SK-N-SH treated with all-trans-retinoic acid at 6 μM for 48 hours (cell line): ENCODE results near the gene CDC42BPB.

ENCODE experiments used
- GLIS3 ChIP-seq: fragments of 250-450 bp; sonication (Bioruptor Pico); IDR thresholded peaks from 2 replicates; pipeline ENCODE4 v1.5.0; 2020; ENCODE audit warnings: mild to moderate bottlenecking, moderate library complexity
- OSR1 ChIP-seq: fragments of 250-450 bp; sonication (Bioruptor Pico); IDR thresholded peaks from 2 replicates; pipeline ENCODE4 v1.8.0; 2022; ENCODE audit warnings: moderate library complexity, mild to moderate bottlenecking, inconsistent platforms
- POU6F1 ChIP-seq: fragments of 250-450 bp; sonication (Bioruptor Pico); IDR thresholded peaks from 2 replicates; pipeline ENCODE4 v1.8.0; 2021; ENCODE audit warnings: low read depth, mild to moderate bottlenecking, moderate library complexity, borderline replicate concordance

DNA sequence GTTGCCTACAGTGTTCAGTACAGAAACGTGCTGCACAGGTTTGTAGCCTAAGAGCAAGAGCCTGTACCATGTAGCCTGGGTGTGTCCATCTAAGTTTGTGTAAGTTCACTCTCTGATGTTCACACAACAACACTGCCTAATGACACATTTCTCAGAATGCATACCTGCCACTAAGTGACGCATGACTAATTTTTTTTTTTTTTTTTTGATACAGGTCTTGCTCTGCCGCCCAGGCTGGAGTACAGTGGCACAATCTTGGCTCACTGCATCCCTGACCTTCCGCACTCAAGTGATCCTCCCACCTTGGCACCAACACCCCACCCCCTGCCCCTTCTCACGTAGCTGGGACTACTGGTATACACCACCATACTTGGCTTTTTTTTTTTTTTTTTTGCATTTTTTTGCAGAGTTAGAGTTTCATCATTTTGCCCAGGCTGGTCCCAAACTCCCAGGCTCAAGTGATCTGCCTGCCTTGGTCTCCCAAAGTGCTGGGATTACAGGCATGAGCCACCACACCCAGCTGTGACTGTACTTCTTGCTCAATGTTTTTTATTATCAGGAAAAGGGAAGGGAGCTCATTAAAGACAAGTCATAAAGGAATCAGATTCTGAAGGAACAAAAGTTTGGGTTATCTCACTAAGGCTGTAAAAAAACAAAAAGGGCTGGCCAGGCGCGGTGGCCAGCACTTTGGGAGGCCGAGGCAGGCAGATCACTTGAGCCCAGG is 10.0 kb upstream of the CDC42BPB start:
- TF ChIP-seq POU6F1 (CRISPR knock-in tag) (no peak), OSR1 (CRISPR knock-in tag) (no peak), GLIS3 (CRISPR knock-in tag) (no peak)
